Esophagus squamous epithelium (tissue), 5 donors: ENCODE data around the gene SYTL1. TPM values are rescaled to one million over a fixed set of nuclear protein-coding genes. Genes with fewer than 3 reads are reported as not detected.

Experiments
- DNase-seq: peaks from one replicate; lab custom pipeline; 2025; lab: John Stamatoyannopoulos, UW
- H3K27ac ChIP-seq, 4 donors: fragments of 200-600 bp; sonication (generic); one replicate each; pipeline ENCODE4 v1.5.1; 2016 to 2019; ENCODE audit warnings: mild to moderate bottlenecking in 1 of 4
- H3K27me3 ChIP-seq, 4 donors: fragments of 200-600 bp; sonication (generic); 1 replicate in 3 of 4; 2 replicates in 1 of 4; pipeline versions ENCODE4 v1.5.1 to v1.6.0; 2017 to 2021; ENCODE audit warnings: antibody characterized with exemption in 1 of 4
- H3K36me3 ChIP-seq, 3 donors: fragments of 200-600 bp; sonication (generic); one replicate each; pipeline ENCODE4 v1.5.1; 2016 to 2019
- H3K4me1 ChIP-seq, 3 donors: fragments of 200-600 bp; sonication (generic); one replicate each; pipeline ENCODE4 v1.5.1; 2017 to 2019
- H3K4me3 ChIP-seq, 4 donors: fragments of 200-600 bp; sonication (generic); 1 replicate in 3 of 4; 2 replicates in 1 of 4; pipeline ENCODE4 v1.5.1; 2016 to 2019; ENCODE audit warnings: mild to moderate bottlenecking in 2 of 4, moderate library complexity in 1 of 4
- H3K9me3 ChIP-seq, 3 donors: fragments of 200-600 bp; sonication (generic); one replicate each; pipeline ENCODE4 v1.5.1; 2016 to 2019
- POLR2A ChIP-seq, 4 donors: fragments of 450-650 bp; IDR thresholded peaks; one replicate each; pipeline ENCODE4 v1.6.1; 2017; ENCODE audit warnings: antibody characterized with exemption in 4 of 4, mild to moderate bottlenecking in 4 of 4, moderate library complexity in 3 of 4
- WGBS, 2 donors: methylation state at CpG; one replicate each; pipeline ENCODE4 v1.1.5; 2018; 5-methylcytosine and 5-hydroxymethylcytosine counted together
- intact Hi-C: fragments of 100-400 bp; cut with DNase I; formaldehyde crosslinking; loops from one replicate; pipeline ENCODE4 v1.15.0; 2022
- total RNA-seq, 4 donors: library from RNA; depleted of rRNA; stranded (reverse); fragments of >200 nt; gene quantifications; one replicate each; pipeline ENCODE4 v1.1.0, GENCODE V29; 2016
- TF ChIP-seq, protein P1 (sequence below), 6 experiments: fragments of 450-650 bp in 4 of 6; fragments of 200-600 bp in 2 of 6; sonication (generic) in 2 of 6; IDR thresholded peaks; one replicate each; pipeline ENCODE4 v1.5.1; 2016 to 2019; ENCODE audit warnings: antibody characterized with exemption in 6 of 6, mild to moderate bottlenecking in 4 of 6, moderate library complexity in 4 of 6
- donor health status: DM: yes; HTN: yes; CAD: no.

Gene SYTL1
- total RNA-seq, 4 donors from 2014 or later, result 74.7 to 182 (median 125) TPM

DNA sequence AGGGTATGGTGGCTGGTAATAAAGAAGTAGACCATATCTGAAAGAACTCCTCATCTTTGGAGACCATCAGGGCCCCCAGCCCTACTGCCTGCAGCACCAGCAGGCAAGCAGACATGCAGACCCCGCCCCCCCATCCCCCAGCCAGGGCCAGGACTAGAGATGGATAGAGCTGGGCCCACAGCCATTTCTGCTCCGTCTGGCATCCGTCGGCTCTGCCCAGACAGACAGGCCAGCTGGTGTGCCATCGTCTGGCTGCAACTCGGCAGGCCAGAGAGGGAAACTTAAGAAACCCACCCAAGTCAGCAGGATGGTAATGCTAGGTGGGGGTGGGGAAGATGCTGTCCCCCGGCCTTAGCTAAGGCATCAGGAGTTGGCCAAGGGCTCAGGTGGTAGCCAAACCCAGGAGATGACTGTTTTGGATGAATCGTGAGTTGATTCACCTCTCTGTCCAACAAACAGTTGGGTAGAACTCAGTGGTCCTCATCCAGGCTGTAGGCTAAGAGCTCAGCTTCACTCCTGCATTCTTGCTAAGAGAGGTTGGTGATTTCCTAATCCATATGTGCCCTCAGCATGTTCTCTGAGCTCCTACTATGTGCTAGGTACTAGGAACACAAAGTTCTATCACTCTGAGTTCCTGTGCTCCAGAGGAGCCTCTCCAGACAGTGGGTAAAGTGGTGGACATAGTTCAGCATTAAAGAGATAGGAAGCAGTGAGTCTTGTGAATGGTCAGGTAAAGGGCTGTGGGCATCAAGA is 43.0 kb upstream of the SYTL1 start:
- H3K36me3 ChIP-seq, result peaks cover 15 to 98% (median 20%) of the 10 kb centered on the region in 3 donors
- intact Hi-C loops, result no loop called here
- TF ChIP-seq POLR2A (IDR thresholded peaks at IDR 0.05), result no peak
- TF ChIP-seq, protein P1, sequence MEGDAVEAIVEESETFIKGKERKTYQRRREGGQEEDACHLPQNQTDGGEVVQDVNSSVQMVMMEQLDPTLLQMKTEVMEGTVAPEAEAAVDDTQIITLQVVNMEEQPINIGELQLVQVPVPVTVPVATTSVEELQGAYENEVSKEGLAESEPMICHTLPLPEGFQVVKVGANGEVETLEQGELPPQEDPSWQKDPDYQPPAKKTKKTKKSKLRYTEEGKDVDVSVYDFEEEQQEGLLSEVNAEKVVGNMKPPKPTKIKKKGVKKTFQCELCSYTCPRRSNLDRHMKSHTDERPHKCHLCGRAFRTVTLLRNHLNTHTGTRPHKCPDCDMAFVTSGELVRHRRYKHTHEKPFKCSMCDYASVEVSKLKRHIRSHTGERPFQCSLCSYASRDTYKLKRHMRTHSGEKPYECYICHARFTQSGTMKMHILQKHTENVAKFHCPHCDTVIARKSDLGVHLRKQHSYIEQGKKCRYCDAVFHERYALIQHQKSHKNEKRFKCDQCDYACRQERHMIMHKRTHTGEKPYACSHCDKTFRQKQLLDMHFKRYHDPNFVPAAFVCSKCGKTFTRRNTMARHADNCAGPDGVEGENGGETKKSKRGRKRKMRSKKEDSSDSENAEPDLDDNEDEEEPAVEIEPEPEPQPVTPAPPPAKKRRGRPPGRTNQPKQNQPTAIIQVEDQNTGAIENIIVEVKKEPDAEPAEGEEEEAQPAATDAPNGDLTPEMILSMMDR (IDR thresholded peaks at IDR 0.05), result no peak
- no peaks in the 10 kb centered on the region for H3K27me3 ChIP-seq
- H3K9me3 ChIP-seq, result no peaks in the 10 kb centered on the region
- no peak for DNase-seq
- H3K4me1 ChIP-seq, result peaks cover 23 to 56% (median 35%) of the 10 kb centered on the region in 3 donors
- peak overlapping the region; percentile 67 to 94 (median 90) for H3K27ac ChIP-seq
- no peak overlapping the region for H3K4me3 ChIP-seq
- WGBS, 2 donors, result 34% methylated on average over 2 of the region's 8 CpGs; no CpG with 5 or more reads in 1 of the 2 donors

DNA sequence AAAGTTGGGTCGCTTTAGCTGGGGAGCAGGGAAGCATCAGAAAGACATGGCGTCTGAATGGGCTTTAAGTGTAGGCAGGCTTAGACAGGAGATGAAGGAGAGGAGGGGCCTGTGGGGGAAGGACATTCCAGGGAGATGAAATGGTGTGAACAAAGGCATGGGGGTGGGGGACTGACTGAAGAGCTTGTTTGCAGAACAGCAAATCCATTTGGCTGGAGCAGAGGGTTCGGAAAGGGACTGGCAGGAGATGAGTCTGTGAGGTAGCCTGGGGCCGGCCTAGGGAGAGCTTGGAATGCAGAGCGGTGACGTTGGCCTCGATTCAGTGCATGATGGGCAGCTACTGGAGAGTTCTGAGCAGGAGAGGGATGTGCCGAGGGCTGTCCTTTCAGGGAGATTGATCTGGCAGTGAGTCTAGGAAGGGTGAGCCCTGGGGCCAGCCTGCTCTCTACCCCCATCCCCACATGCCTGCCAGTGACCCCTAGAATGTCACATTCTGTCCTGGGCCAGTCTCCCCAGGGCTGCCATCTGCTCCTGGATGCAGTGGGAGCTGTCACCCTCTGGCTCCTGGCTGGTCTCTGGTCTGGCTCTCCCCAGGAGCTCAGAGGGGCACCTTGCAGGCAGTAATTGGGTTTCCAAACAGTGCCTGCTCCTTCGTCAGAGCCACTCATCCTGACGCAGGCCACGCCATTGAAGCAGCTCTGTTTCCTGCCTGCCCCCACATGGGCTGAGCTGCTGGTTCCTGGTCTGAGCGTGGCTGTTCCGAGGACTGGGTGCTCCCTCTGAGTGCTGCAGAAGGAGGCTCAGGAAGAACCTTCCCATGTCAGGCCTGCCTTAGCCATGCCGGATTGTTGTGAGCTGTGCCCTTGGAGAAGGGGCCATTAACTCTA is 42.2 kb upstream of the SYTL1 start:
- Histone ChIP-seq H3K36me3 (peaks cover 15 to 98% (median 20%) of the 10 kb centered on the region in 3 donors), H3K4me3 (no peak overlapping the region), H3K27ac (peak overlapping the region; percentile 67 to 94 (median 90)), H3K27me3 (no peaks in the 10 kb centered on the region), H3K4me1 (peaks cover 23 to 56% (median 35%) of the 10 kb centered on the region in 3 donors), H3K9me3 (no peaks in the 10 kb centered on the region)
- intact Hi-C loops, result loop anchor here (5.0 kb wide), 2 partner anchors 93 to 308 kb away; partner anchors contain the start of gene GPR3
- TF ChIP-seq, protein P1 (IDR thresholded peaks at IDR 0.05), result no peak
- no peak for TF ChIP-seq POLR2A (IDR thresholded peaks at IDR 0.05)
- WGBS, 2 donors, result 31 to 40% methylated on average over 8 to 10 of the region's 14 CpGs
- DNase-seq, result no peak

DNA sequence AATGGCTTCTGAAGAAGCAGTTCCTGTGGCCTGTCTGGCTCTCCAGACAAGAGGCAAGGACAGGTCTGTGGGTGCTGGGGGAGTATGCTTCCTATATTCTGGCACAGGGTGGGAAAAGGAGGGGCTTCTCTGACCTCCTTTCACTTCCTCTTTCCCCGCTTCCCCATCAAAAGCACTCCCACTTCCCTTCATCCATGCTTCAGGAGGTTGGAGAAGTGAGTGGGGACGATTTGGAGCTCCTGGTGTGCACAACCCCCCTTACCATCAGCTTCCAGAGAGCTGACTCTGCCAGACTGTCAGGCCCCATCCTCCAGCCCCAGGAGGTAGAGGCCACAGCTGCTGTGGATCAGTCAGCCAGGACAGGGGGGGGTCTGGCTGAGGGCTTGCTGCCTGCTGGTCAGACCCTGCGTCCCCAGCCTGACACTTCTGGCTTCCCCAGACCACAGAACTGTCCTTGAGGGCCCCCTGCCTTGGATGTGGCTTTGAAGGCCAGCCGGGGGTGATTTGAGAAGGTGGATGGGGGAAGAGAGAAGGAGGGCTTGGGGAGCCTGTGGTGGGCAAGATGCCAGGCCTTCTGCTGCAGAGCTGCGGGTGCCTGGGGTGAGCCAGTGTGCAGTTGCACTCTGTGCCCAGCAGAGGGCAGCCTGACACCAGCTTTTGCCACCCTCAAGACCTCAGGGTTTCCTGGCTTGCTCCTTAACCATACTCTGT is 41.3 kb upstream of the SYTL1 start:
- no peak overlapping the region for H3K4me3 ChIP-seq
- intact Hi-C loops, result loop anchor here (5.0 kb wide), 2 partner anchors 92 to 307 kb away; partner anchors contain the start of gene GPR3
- no peaks in the 10 kb centered on the region for H3K27me3 ChIP-seq
- H3K9me3 ChIP-seq, result no peaks in the 10 kb centered on the region
- WGBS, 2 donors, result 0 to 36% methylated on average over 2 of the region's 5 CpGs
- peaks cover 23 to 56% (median 35%) of the 10 kb centered on the region in 3 donors for H3K4me1 ChIP-seq
- peak; percentile 19 for DNase-seq
- peak overlapping the region; percentile 67 to 94 (median 90) for H3K27ac ChIP-seq
- TF ChIP-seq, protein P1 (IDR thresholded peaks at IDR 0.05), result peak; percentile 99 to 100 (median 99)
- TF ChIP-seq POLR2A (IDR thresholded peaks at IDR 0.05), result no peak
- peaks cover 15 to 98% (median 19%) of the 10 kb centered on the region in 3 donors for H3K36me3 ChIP-seq

DNA sequence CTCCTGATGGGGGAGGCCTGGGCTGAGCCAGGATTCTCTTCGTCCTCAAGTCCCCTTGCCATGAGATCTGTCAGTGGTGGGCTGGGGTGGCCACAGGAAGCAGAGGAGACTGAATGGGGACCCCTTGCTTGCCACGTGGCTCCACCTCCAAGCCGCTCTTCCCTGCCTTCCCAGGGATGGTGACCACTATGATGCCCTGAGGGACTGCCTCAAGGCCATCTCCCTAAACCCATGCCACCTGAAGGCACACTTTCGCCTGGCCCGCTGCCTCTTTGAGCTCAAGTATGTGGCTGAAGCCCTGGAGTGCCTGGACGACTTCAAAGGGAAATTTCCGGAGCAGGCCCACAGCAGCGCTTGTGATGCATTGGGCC is 40.8 kb upstream of the SYTL1 start:
- H3K4me1 ChIP-seq, result peaks cover 23 to 56% (median 35%) of the 10 kb centered on the region in 3 donors
- no peaks in the 10 kb centered on the region for H3K27me3 ChIP-seq
- TF ChIP-seq, protein P1 (IDR thresholded peaks at IDR 0.05), result no peak
- TF ChIP-seq POLR2A (IDR thresholded peaks at IDR 0.05), result no peak
- intact Hi-C loops, result loop anchor here (5.0 kb wide), 2 partner anchors 91 to 306 kb away; partner anchors contain the start of gene GPR3
- DNase-seq, result no peak
- H3K4me3 ChIP-seq, result no peak overlapping the region
- 49 to 67% methylated on average over 5 to 7 of the region's 8 CpGs for WGBS, 2 donors
- peaks cover 13 to 98% (median 15%) of the 10 kb centered on the region in 3 donors for H3K36me3 ChIP-seq
- no peaks in the 10 kb centered on the region for H3K9me3 ChIP-seq
- H3K27ac ChIP-seq, result peak overlapping the region; percentile 67 to 94 (median 90)
